Spleen (tissue), 11 donors: Measurements from ENCODE around the gene CUBN. TPM values are rescaled to one million over a fixed set of nuclear protein-coding genes. Genes with fewer than 3 reads are reported as not detected.

Experiments used
- DNase-seq: peaks from one replicate; pipeline ENCODE4 v3.0.0-alpha.2; 2020
- H3K27ac ChIP-seq, 8 donors: fragments of 200-600 bp; sonication (generic) in 7 of 8; 1 replicate in 4 of 8; 2 replicates in 4 of 8; pipeline versions ENCODE4 v1.5.0 to v1.8.0; 2016 to 2021; ENCODE audit warnings: inconsistent platforms in 4 of 8, mild to moderate bottlenecking in 4 of 8, moderate library complexity in 1 of 8
- H3K27me3 ChIP-seq, 7 donors: fragments of 200-600 bp; sonication (generic) in 6 of 7; replicated peaks in 1 of 7; 1 replicate in 4 of 7; 2 replicates in 3 of 7; pipeline versions ENCODE4 v1.5.0 to v1.8.0; 2016 to 2021; ENCODE audit warnings: inconsistent platforms in 3 of 7, mild to moderate bottlenecking in 1 of 7
- H3K36me3 ChIP-seq, 6 donors: fragments of 200-600 bp; sonication (generic) in 5 of 6; 1 replicate in 4 of 6; 2 replicates in 2 of 6; pipeline versions ENCODE4 v1.5.0 to v1.8.0; 2016 to 2021; ENCODE audit warnings: inconsistent platforms in 2 of 6
- H3K4me1 ChIP-seq, 6 donors: fragments of 200-600 bp; sonication (generic) in 5 of 6; 1 replicate in 3 of 6; 2 replicates in 3 of 6; pipeline versions ENCODE4 v1.5.0 to v1.8.0; 2016 to 2021; ENCODE audit warnings: inconsistent platforms in 3 of 6
- H3K4me3 ChIP-seq, 8 donors: fragments of 200-600 bp; sonication (generic) in 7 of 8; 1 replicate in 4 of 8; 2 replicates in 4 of 8; pipeline versions ENCODE4 v1.5.0 to v1.8.0; 2016 to 2021; ENCODE audit warnings: inconsistent platforms in 4 of 8, mild to moderate bottlenecking in 4 of 8, moderate library complexity in 2 of 8
- H3K9me3 ChIP-seq, 8 donors: fragments of 200-600 bp; sonication (generic) in 7 of 8; 1 replicate in 4 of 8; 2 replicates in 4 of 8; pipeline versions ENCODE4 v1.5.0 to v1.8.0; 2016 to 2021; ENCODE audit warnings: inconsistent platforms in 4 of 8
- CTCF ChIP-seq, 11 experiments: fragments of 200-600 bp in 7 of 11; fragments of 450-650 bp in 4 of 11; sonication (generic) in 4 of 11; IDR thresholded peaks in 8 of 11; conservative IDR thresholded peaks in 3 of 11; 1 replicate in 7 of 11; 2 replicates in 4 of 11; pipeline versions ENCODE4 v1.4.0 to v1.8.0; 2016 to 2021; ENCODE audit warnings: antibody characterized with exemption in 11 of 11, inconsistent platforms in 4 of 11, mild to moderate bottlenecking in 1 of 11
- POLR2A ChIP-seq, 3 donors: fragments of 450-650 bp; IDR thresholded peaks; one replicate each; pipeline ENCODE4 v1.5.1; 2017; ENCODE audit warnings: antibody characterized with exemption in 3 of 3, mild to moderate bottlenecking in 1 of 3
- POLR2AphosphoS5 ChIP-seq, 3 donors: sonication (generic); formaldehyde crosslinking; IDR thresholded peaks; one replicate each; pipeline ENCODE4 v1.5.1; 2017; ENCODE audit warnings: antibody characterized with exemption in 3 of 3
- WGBS, 5 donors: extraction: QIAGEN DNeasy Blood & Tissue Kit in 3 of 5; methylation state at CpG; one replicate each; pipeline versions ENCODE4 v1.1.5 to v1.1.7; 2013 to 2018; 5-methylcytosine and 5-hydroxymethylcytosine counted together
- intact Hi-C: fragments of 100-400 bp; cut with DNase I; formaldehyde crosslinking; loops from one replicate; pipeline ENCODE4 v1.15.0; 2023; ENCODE audit warnings: low total_unique reads
- polyA plus RNA-seq, 3 donors: library from polyadenylated mRNA; stranded (reverse); fragments of 200-250 nt; gene quantifications; one replicate each; pipeline ENCODE4 v1.2.1, GENCODE V29; 2013
- total RNA-seq, 7 donors: library from RNA; depleted of rRNA in 3 of 7; stranded (reverse); fragments of >200 nt in 3 of 7; fragmentation: NEBNext Ultra II Directional in 4 of 7; extraction: Animal tissue kit (Norgen Biotek cat#: 25700) in 4 of 7; gene quantifications; one replicate each; pipeline versions ENCODE4 v1.1.0 to v1.2.1, GENCODE V29; 2016 to 2021
- donor health status: healthy with polysubstance abuse.
- donor health status: DM: no; HTN: no; CAD: no; lungs with moderate emphysema.
- donor health status: DM: no; HTN: no; CAD: no.
- donor health status: Bipolar disorder and iron deficiency.
- donor health status: healthy.
- donor health status: DM: no; HTN: no; CAD: no.
- donor health status: DM: yes; HTN: yes; CAD: no.

Gene CUBN
- total and polyA plus RNA-seq, 10 donors = 0.24 to 12.1 (median 5.4) TPM

GRCh38 chr10:17169803-17170202 lies 40.2 kb upstream of the CUBN start:
- TF ChIP-seq POLR2A (IDR thresholded peaks at IDR 0.05) (no peak), POLR2AphosphoS5 (IDR thresholded peaks at IDR 0.05) (no peak), CTCF (IDR thresholded peaks at IDR 0.05 in 8 of 11, conservative IDR thresholded peaks at IDR 0.05 in 3 of 11) (no peak)
- no peak for DNase-seq
- Histone ChIP-seq H3K27me3 (no peaks in the 10 kb centered on the region), H3K9me3 (no peaks in the 10 kb centered on the region), H3K4me1 (peaks cover 0 to 9% (median 4%) of the 10 kb centered on the region in 6 donors), H3K4me3 (no peak overlapping the region), H3K36me3 (peaks cover 0 to 8% (median 0%) of the 10 kb centered on the region in 6 donors), H3K27ac (no peak overlapping the region)
- WGBS, 5 donors = 84 to 95% (median 89%) methylated on average over 4 of the region's 4 CpGs
- intact Hi-C loops = no loop called here

- no peaks in the 10 kb centered on the region for H3K9me3 ChIP-seq
- TF ChIP-seq POLR2A (IDR thresholded peaks at IDR 0.05) (no peak), CTCF (IDR thresholded peaks at IDR 0.05 in 8 of 11, conservative IDR thresholded peaks at IDR 0.05 in 3 of 11) (no peak), POLR2AphosphoS5 (IDR thresholded peaks at IDR 0.05) (no peak)
- no peaks in the 10 kb centered on the region for H3K4me1 ChIP-seq
- H3K36me3 ChIP-seq = peaks cover 0 to 6% (median 0%) of the 10 kb centered on the region in 6 donors
- no peak for DNase-seq
- WGBS, 5 donors = 84 to 98% (median 92%) methylated on average over 3 of the region's 3 CpGs
- intact Hi-C loops = no loop called here
- H3K27me3 ChIP-seq = no peaks in the 10 kb centered on the region
- no peak overlapping the region for H3K27ac ChIP-seq
- H3K4me3 ChIP-seq = no peak overlapping the region
Measured at GRCh38 chr10:17166699-17167098, 37.1 kb upstream of the CUBN start.

- intact Hi-C loops = no loop called here
- no peaks in the 10 kb centered on the region for H3K4me1 ChIP-seq
- TF ChIP-seq CTCF (IDR thresholded peaks at IDR 0.05 in 8 of 11, conservative IDR thresholded peaks at IDR 0.05 in 3 of 11) (no peak), POLR2AphosphoS5 (IDR thresholded peaks at IDR 0.05) (no peak), POLR2A (IDR thresholded peaks at IDR 0.05) (no peak)
- no peaks in the 10 kb centered on the region for H3K9me3 ChIP-seq
- H3K36me3 ChIP-seq = no peaks in the 10 kb centered on the region
- H3K27me3 ChIP-seq = no peaks in the 10 kb centered on the region
- 88 to 92% (median 92%) methylated on average over 2 of the region's 2 CpGs for WGBS, 5 donors
- no peak overlapping the region for H3K27ac ChIP-seq
- no peak overlapping the region for H3K4me3 ChIP-seq
- no peak for DNase-seq
Measured at GRCh38 chr10:17162828-17163227, 33.2 kb upstream of the CUBN start.

GRCh38 chr10:17161775-17162174 lies 32.2 kb upstream of the CUBN start:
- no peak overlapping the region for H3K27ac ChIP-seq
- intact Hi-C loops = no loop called here

More at GRCh38 chr10:17161775-17162174, 32.2 kb upstream of the CUBN start:
- 59 to 76% (median 61%) methylated on average over 3 of the region's 3 CpGs for WGBS, 5 donors
- Histone ChIP-seq H3K36me3 (no peaks in the 10 kb centered on the region), H3K27me3 (no peaks in the 10 kb centered on the region), H3K9me3 (no peaks in the 10 kb centered on the region), H3K4me1 (no peaks in the 10 kb centered on the region), H3K4me3 (no peak overlapping the region)
- DNase-seq = no peak
- TF ChIP-seq POLR2AphosphoS5 (IDR thresholded peaks at IDR 0.05) (no peak), CTCF (IDR thresholded peaks at IDR 0.05 in 8 of 11, conservative IDR thresholded peaks at IDR 0.05 in 3 of 11) (no peak), POLR2A (IDR thresholded peaks at IDR 0.05) (no peak)
